K562 (cell line): ENCODE results near the gene SLC19A1.

ENCODE experiments used
- ERF ChIP-seq: fragments of 450-650 bp; formaldehyde crosslinking; IDR thresholded peaks from 2 replicates; pipeline ENCODE4 v1.4.0; 2020; ENCODE audit warnings: mild to moderate bottlenecking, mixed read lengths
- EZH2 ChIP-seq: IDR thresholded peaks from 2 replicates; pipeline ENCODE4 v1.6.1; 2012; ENCODE audit warnings: low read depth, mild to moderate bottlenecking, inconsistent platforms, low read length, borderline replicate concordance
- MIER1 ChIP-seq: fragments of 450-650 bp; IDR thresholded peaks from 2 replicates; pipeline ENCODE4 v1.6.1; 2016; ENCODE audit warnings: antibody characterized with exemption, mild to moderate bottlenecking, low read depth
- SIN3A ChIP-seq, 2 experiments: fragments of 150-350 bp in 1 of 2; IDR thresholded peaks; 2 replicates each; pipeline ENCODE4 v1.6.1; 2011 to 2016; ENCODE audit warnings: borderline replicate concordance in 2 of 2, low read depth in 2 of 2, low read length in 2 of 2, mild to moderate bottlenecking in 2 of 2, moderate library complexity in 2 of 2; ENCODE audit not compliant: control insufficient read depth in 1 of 2
- TFAM ChIP-seq: fragments of 250-450 bp; sonication (Bioruptor Pico); conservative IDR thresholded peaks from 2 replicates; pipeline ENCODE4 v1.5.0; 2021; ENCODE audit warnings: mild to moderate bottlenecking, moderate library complexity

DNA sequence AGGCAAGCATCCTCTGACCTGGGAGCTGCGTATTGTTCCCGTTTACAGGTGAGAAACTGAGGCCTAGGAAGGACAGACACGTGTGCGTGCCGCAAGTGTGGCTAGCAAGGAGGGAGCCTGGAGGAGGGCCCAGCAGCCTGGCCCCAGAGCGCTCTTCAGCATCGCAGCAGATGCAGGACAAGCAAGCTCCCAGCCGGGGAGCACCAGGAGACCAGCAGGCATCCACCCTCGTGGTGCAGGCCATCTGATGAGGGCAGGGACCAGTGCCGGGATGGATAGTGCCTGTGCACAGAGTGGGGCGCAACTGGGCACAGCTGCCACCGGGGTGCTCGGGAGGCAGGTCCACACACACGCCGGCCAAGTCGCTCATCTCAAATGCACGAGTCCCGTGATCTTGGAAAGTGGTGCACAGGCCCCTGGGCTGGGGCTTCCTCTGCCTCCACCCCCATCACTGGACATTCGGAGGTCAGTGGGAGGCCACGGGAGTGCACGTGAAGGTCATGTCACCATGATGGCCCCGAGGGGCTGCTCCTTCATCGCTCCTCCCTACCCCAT, 82.2 kb downstream of the SLC19A1 start:
- TF ChIP-seq MIER1 (no peak), ERF (CRISPR knock-in tag) (no peak), SIN3A (IDR thresholded peaks at IDR 0.05; ENCODE audit: borderline replicate concordance in 2 of 2, control insufficient read depth in 1 of 2, low read depth in 2 of 2, low read length in 2 of 2) (no peak), EZH2 (no peak), TFAM (CRISPR knock-in tag) (no peak)
